Measurements from ENCODE around the gene KDM4B. TPM values are rescaled to one million over a fixed set of nuclear protein-coding genes. Genes with fewer than 3 reads are reported as not detected.

The KDM4B gene
- total RNA-seq, 2 experiments from 2014 or later: 33.9 to 35.8 TPM

DNA sequence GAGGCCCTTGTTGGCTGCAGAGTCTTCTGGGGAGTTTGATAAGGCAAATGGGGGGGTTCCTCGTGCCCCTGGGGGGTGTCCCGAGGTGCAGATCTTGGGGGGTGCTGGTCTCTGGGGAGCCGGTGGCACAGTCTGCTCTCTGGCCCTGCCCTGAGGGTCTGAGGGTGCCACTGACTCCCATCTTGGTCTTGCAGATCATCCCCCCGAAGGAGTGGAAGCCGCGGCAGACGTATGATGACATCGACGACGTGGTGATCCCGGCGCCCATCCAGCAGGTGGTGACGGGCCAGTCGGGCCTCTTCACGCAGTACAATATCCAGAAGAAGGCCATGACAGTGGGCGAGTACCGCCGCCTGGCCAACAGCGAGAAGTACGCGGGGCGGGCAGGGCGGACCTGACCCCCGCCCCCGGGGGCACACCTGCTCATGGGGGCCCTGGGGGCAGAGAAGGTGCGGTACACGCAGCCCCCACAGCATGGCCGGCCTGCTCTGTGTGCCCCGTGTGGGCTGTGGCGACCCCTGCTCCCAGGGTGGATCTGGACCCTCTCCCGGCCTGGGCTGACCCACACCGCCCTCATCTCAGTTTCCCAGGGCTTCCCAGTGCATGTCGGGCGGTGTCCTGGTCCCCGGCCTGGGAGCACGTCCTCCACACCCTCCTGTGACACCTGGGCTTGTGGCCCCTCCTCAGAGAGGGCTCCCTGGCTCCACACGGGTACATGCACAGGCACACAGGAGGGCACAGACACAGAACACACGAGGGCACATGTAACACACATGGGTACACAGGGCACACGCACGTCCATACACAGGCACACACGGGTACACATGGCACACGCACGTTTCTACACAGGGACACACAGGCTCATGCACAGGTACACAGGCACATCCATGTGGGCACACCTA is 71.0 kb downstream of the KDM4B start:
- ChIA-PET POLR2A (no interaction called here), CTCF (interaction anchor here (1.4 kb wide), 2 partner anchors 9 to 10 kb away, joined by 4 read pairs; no protein-coding TSS in a partner anchor)
- DNase-seq (no peak), ATAC-seq (no peak)
- no peaks in the 10 kb centered on the region for H3K27me3 Mint-ChIP-seq
- H3K9me3 Mint-ChIP-seq (ENCODE audit: low read depth): no peaks in the 10 kb centered on the region
- no peak overlapping the region for H3K4me3 Mint-ChIP-seq
- no peaks in the 10 kb centered on the region for H3K4me1 Mint-ChIP-seq
- no peak overlapping the region for H3K27ac Mint-ChIP-seq
- H3K36me3 Mint-ChIP-seq (ENCODE audit: low read depth): no peaks in the 10 kb centered on the region
- intact Hi-C loops (cut with DNase I, micrococcal nuclease): no loop called here

DNA sequence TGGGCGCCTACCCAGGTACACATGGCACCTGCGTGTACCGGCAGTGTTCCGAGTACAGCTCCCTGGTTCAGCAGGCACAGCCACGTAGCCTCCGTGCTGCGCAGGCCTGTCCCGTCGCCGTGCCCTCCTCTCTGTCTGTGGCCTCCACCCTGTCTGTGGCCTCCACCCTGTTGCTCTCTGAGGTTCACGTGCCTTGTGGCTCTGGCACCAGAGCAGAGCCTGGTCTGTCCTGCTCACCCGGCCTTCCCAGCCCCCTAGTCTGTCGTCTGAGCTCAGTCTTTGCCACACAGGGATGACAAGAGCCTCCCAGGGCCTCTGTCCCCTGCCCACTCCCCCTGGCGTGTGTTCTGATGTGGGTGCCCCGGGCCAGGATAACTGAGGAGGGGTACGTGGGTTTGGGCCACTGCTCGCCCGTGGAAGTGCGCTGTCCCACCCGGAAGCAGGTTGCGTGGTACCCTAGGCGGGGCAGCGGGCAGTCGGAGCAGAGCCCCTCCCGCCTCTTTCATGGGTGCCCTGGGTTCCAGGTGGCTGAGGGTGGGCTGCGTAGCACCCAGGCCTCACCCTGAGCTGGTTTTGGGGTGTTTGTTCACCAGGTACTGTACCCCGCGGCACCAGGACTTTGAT is 71.7 kb downstream of the KDM4B start:
- no peaks in the 10 kb centered on the region for H3K27me3 Mint-ChIP-seq
- ChIA-PET CTCF (no interaction called here), POLR2A (interaction anchor here (0.6 kb wide), 1 partner anchor 106 kb away, joined by 3 read pairs; no protein-coding TSS in a partner anchor)
- H3K36me3 Mint-ChIP-seq (ENCODE audit: low read depth): no peaks in the 10 kb centered on the region
- H3K4me1 Mint-ChIP-seq: no peaks in the 10 kb centered on the region
- ATAC-seq (no peak), DNase-seq (no peak)
- intact Hi-C loops (cut with DNase I, micrococcal nuclease): no loop called here
- H3K27ac Mint-ChIP-seq: no peak overlapping the region
- no peaks in the 10 kb centered on the region for H3K9me3 Mint-ChIP-seq (ENCODE audit: low read depth)
- H3K4me3 Mint-ChIP-seq: no peak overlapping the region

DNA sequence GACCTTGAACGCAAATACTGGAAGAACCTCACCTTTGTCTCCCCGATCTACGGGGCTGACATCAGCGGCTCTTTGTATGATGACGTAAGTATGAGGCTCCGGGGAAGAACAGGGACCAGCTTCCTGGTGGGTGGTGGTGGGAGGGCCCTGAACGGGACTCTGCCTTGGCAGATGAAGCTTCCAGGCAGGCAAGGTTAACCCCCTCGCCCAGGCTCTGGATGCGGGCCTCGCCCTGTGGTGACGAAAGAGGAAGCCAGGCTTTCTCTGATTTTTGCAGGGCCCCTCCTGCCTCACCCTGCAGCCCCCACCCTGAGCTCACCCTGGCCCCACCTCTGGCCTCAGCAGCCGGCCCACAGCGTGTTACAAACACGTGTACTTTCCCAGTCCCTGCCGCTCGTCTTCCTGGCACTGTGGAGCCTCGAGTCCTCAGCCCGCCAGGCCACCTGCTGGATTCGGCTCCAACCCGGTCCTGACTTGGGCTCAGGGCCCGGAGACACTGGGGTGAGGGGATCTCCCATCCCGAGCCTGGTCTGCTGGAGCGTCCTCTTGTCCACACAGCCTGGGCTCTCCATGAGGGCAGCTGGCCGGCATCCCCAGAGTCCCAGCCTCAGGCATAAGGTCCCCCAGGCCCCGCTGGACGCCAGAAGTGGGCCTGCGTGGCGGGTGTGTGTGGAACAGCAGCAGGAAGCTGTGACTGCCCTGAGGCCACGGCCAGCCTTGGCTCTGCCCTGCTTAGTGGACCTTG is 72.4 kb downstream of the KDM4B start:
- ChIA-PET CTCF (no interaction called here), POLR2A (interaction anchor here (0.6 kb wide), 1 partner anchor 106 kb away, joined by 3 read pairs; no protein-coding TSS in a partner anchor)
- Mint-ChIP-seq H3K27me3 (no peaks in the 10 kb centered on the region), H3K4me3 (no peak overlapping the region), H3K9me3 (ENCODE audit: low read depth) (no peaks in the 10 kb centered on the region), H3K27ac (no peak overlapping the region), H3K36me3 (ENCODE audit: low read depth) (no peaks in the 10 kb centered on the region), H3K4me1 (no peaks in the 10 kb centered on the region)
- no peak for ATAC-seq
- no peak for DNase-seq
- intact Hi-C loops (cut with DNase I, micrococcal nuclease): no loop called here

DNA sequence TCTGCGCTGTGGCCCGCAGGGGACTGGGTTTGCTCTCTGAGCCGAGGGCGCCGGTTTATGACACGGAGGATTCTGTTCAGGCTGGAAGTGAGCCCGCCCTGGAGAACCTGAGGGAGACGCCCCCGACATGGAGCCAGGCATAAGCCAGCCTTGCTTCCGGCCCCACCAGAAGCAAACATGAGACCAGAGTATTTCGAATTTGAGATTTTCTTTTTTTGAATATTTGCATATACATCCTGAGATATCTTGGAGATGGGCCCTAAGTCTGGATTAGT is 72.9 kb downstream of the KDM4B start:
- Mint-ChIP-seq H3K9me3 (ENCODE audit: low read depth) (no peaks in the 10 kb centered on the region), H3K27ac (no peak overlapping the region), H3K36me3 (ENCODE audit: low read depth) (no peaks in the 10 kb centered on the region), H3K4me3 (no peak overlapping the region), H3K27me3 (no peaks in the 10 kb centered on the region), H3K4me1 (no peaks in the 10 kb centered on the region)
- ATAC-seq (no peak), DNase-seq (no peak)
- ChIA-PET POLR2A (no interaction called here), CTCF (no interaction called here)
- intact Hi-C loops (cut with DNase I, micrococcal nuclease): no loop called here

DNA sequence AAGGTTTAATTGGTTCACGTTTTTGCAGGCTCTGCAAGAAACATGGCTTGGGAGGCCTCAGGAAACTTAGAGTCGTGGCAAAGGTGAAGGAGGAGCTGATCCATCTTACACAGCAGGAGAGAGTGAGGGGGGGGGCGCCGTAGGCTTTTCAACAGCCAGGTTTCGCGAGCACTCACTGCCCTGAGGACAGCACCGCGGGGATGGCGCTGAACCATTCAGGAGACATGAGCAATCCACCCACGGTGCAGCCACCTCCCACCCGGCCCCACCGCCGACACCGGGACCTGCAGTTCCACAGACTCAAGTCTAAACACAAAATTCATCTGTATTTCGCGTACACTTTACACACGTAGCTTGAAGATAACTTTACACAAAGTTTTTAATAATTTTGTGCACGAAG is 73.6 kb downstream of the KDM4B start:
- Mint-ChIP-seq H3K36me3 (ENCODE audit: low read depth) (no peaks in the 10 kb centered on the region), H3K27me3 (no peaks in the 10 kb centered on the region), H3K9me3 (ENCODE audit: low read depth) (no peaks in the 10 kb centered on the region), H3K4me3 (no peak overlapping the region), H3K27ac (no peak overlapping the region), H3K4me1 (no peaks in the 10 kb centered on the region)
- ATAC-seq: no peak
- intact Hi-C loops (cut with DNase I, micrococcal nuclease): no loop called here
- DNase-seq: no peak
- CTCF ChIA-PET: interaction anchor here (0.6 kb wide), 1 partner anchor 38 kb away, joined by 3 read pairs; no protein-coding TSS in a partner anchor
- POLR2A ChIA-PET: no interaction called here

DNA sequence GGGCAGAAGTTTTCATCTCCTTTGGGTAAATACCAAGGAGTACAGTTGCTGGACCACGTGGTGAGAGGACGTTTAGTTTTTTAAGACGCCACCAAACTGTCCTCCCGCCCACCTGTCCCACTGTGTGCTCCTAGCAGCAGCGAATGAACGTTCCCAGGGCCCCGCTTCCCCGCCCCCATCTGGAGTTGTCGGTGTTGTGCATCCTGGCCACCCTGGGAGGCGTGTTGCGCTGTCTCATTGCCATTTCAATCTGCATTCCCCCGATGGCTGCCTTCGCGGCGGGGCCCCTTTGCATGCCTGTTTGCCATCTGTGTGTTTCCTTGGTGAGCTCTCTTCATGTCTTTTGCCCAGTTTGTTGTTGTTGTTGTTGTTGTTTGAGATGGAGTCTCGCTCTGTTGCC is 76.1 kb downstream of the KDM4B start:
- H3K9me3 Mint-ChIP-seq (ENCODE audit: low read depth): no peaks in the 10 kb centered on the region
- ChIA-PET POLR2A (no interaction called here), CTCF (interaction anchor here (0.6 kb wide), 1 partner anchor 769 kb away, joined by 3 read pairs; no protein-coding TSS in a partner anchor)

DNA sequence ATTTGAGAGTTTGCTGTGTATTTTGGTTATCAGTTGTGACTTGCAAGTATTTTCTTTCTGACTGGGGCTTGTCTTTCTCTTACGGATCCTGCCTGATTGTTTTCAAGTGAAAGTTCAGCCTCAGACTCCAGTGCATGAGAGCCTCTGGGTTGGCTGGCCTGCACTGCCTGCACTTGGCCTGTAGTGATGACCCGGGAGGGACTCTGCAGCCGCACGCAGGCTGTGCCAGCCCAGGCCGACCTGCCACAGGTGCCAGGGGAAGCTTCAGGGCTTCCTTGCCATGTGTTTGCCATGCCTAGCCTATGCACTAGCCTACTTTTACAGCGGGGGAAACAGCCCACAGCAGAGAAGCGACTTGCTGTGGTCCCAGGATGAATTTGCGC is 77.0 kb downstream of the KDM4B start:
- no peak overlapping the region for H3K27ac Mint-ChIP-seq
- no peaks in the 10 kb centered on the region for H3K36me3 Mint-ChIP-seq (ENCODE audit: low read depth)
- no peak overlapping the region for H3K4me3 Mint-ChIP-seq
- no peaks in the 10 kb centered on the region for H3K9me3 Mint-ChIP-seq (ENCODE audit: low read depth)
- H3K27me3 Mint-ChIP-seq: no peaks in the 10 kb centered on the region
- H3K4me1 Mint-ChIP-seq: peaks cover 2% of the 10 kb centered on the region
- ATAC-seq (no peak), DNase-seq (no peak)
- POLR2A ChIA-PET: no interaction called here
- intact Hi-C loops (cut with DNase I, micrococcal nuclease): no loop called here
- CTCF ChIA-PET: interaction anchor here (0.6 to 1.0 kb wide), 5 partner anchors 125 to 1081 kb away, joined by 3 read pairs; no protein-coding TSS in a partner anchor

More for the DNA sequence above, 76.1 kb downstream of the KDM4B start:
- H3K27me3 Mint-ChIP-seq: no peaks in the 10 kb centered on the region
- no peak for DNase-seq
- H3K27ac Mint-ChIP-seq: no peak overlapping the region
- peaks cover 2% of the 10 kb centered on the region for H3K4me1 Mint-ChIP-seq
- H3K4me3 Mint-ChIP-seq: no peak overlapping the region
- intact Hi-C loops (cut with DNase I, micrococcal nuclease): no loop called here
- no peaks in the 10 kb centered on the region for H3K36me3 Mint-ChIP-seq (ENCODE audit: low read depth)
- no peak for ATAC-seq

DNA sequence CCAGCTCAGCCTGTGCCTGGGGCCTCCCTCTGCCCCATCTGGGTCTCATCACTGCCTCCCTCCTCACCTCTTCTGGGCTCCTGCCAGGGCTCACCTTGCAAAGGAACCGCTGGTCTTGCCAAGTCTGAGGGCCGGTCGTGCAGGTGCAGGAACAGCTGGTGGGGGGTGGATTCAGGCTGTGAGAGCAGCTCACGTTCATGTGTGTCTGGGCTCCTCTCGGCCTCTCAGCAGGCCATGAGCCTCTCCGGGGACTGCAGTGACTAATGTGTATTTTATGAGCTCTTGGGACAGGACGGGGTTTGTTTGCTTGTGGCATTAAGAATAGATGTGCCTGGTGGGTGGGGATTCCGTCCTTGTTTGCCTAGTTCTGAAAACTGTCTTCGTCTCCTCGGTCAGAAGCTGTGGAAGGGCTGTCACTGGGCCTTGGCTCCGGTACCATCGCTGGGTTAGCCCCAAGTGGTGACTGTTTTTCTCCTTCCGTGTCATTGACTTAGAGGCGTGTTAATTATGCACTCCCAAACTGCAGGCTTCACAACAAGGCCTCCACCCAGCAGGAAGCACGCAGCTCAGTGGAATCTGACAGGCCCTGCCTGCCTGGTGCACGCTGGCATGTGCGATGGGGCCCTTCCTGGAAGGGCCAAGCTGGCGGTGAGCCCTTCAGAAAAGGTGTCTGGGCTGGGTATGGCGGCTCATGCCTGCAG is 77.6 kb downstream of the KDM4B start:
- ChIA-PET CTCF (interaction anchor here (0.6 to 1.0 kb wide), 6 partner anchors 108 to 1117 kb away, joined by 3 to 4 read pairs (median 3); no protein-coding TSS in a partner anchor), POLR2A (no interaction called here)
- H3K4me1 Mint-ChIP-seq: peaks cover 2% of the 10 kb centered on the region
- intact Hi-C loops (cut with DNase I, micrococcal nuclease): no loop called here
- no peak for ATAC-seq
- H3K9me3 Mint-ChIP-seq (ENCODE audit: low read depth): no peaks in the 10 kb centered on the region
- no peak overlapping the region for H3K4me3 Mint-ChIP-seq
- H3K27me3 Mint-ChIP-seq: no peaks in the 10 kb centered on the region
- H3K36me3 Mint-ChIP-seq (ENCODE audit: low read depth): no peaks in the 10 kb centered on the region
- DNase-seq: no peak
- no peak overlapping the region for H3K27ac Mint-ChIP-seq

DNA sequence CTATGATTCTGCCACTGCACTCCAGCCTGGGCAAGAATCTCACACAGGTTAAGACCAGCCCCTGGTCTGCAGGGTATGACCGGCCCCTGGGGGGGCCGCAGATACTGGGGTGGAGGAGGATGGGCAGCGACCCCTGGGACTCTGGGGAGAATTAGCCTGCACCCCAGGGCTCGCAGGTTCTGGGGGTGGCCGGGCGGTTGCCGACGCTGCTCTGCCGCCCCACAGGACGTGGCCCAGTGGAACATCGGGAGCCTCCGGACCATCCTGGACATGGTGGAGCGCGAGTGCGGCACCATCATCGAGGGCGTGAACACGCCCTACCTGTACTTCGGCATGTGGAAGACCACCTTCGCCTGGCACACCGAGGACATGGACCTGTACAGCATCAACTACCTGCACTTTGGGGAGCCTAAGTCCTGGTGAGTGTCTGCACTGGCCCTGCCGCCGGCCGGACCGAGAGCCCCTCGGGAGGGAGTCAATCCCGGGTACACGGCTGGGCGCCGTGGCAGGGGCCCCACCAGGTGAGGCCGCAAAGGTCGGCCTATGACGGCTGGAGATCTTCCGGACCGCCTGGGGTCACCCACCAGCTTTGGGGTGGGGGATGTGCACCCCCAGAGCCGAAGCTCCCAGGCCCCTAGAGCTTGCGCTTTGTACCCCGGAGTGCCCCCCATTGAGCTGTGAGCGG is 78.5 kb downstream of the KDM4B start:
- Mint-ChIP-seq H3K9me3 (ENCODE audit: low read depth) (no peaks in the 10 kb centered on the region), H3K36me3 (ENCODE audit: low read depth) (no peaks in the 10 kb centered on the region), H3K27me3 (no peaks in the 10 kb centered on the region), H3K4me3 (no peak overlapping the region), H3K27ac (no peak overlapping the region), H3K4me1 (peaks cover 2% of the 10 kb centered on the region)
- ATAC-seq (no peak), DNase-seq (no peak)
- CTCF ChIA-PET: interaction anchor here (0.6 kb wide), 1 partner anchor 360 kb away, joined by 3 read pairs; no protein-coding TSS in a partner anchor
- intact Hi-C loops (cut with DNase I, micrococcal nuclease): no loop called here
- POLR2A ChIA-PET: no interaction called here

DNA sequence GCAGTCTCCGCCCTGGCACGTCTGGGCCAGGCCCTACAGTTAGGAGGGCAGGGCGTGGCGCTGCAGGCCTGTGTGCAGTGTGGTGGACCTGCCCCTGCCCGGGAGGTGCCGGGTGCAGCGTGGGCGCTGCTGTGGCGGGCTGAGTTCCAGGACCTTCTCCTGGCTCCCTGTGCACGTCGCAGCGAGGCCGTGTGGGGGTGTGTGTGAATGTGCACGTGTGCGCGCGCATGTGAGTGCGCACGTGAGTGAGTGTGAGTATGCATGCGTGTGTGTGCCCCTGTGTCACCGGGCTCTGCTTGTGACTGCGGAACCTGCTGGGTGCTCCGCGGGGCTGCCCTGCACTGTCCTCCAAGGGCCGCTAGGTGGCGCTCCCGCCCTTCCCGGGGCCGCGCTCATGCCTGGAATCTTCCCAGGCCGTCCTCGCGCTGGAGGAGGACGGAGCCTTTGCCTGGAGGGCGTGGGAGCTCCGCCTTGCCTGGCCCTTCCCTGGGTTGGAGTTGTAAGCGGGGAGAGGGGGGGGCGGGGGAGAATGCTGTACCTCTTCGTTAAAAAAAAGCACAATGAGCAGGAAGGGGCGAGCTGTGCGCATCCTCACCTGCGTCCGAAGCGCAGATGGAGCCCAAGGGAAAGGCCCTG is 79.3 kb downstream of the KDM4B start:
- H3K27ac Mint-ChIP-seq: no peak overlapping the region
- H3K9me3 Mint-ChIP-seq (ENCODE audit: low read depth): no peaks in the 10 kb centered on the region
- peaks cover 2% of the 10 kb centered on the region for H3K4me1 Mint-ChIP-seq
- DNase-seq (peak; percentile 80), ATAC-seq (peak; percentile 92)
- H3K4me3 Mint-ChIP-seq: no peak overlapping the region
- no peaks in the 10 kb centered on the region for H3K36me3 Mint-ChIP-seq (ENCODE audit: low read depth)
- intact Hi-C loops (cut with DNase I, micrococcal nuclease): loop anchor here in 1 of 2 experiments (1.0 to 2.0 kb wide), 4 partner anchors 106 to 531 kb away; no protein-coding TSS in a partner anchor
- H3K27me3 Mint-ChIP-seq: no peaks in the 10 kb centered on the region
- CTCF ChIA-PET: interaction anchor here (0.6 to 0.9 kb wide), 4 partner anchors 9 to 120 kb away, joined by 3 to 4 read pairs (median 4); no protein-coding TSS in a partner anchor
- POLR2A ChIA-PET: no interaction called here
